GM12878 (cell line): ENCODE results near the gene DNAH11. TPM values are rescaled to one million over a fixed set of nuclear protein-coding genes. Genes with fewer than 3 reads are reported as not detected.

ENCODE experiments used
- ATAC-seq: fragments of 200-7000 bp; cut with Tn5 transposase; 3 replicates; pipeline ENCODE4 v1.9.1; 2020; ENCODE audit warnings: mild to moderate bottlenecking, moderate library complexity
- BruUV-seq: library from RNA; stranded (reverse); fragments of 400-500 nt; replicated peaks from 2 replicates; lab custom pipeline; 2021; lab: Mats Ljungman, UMichigan
- CTCF ChIA-PET: fragments of 300-600 bp; sonication (Branson Sonifier 250); formaldehyde crosslinking; extraction: SDS; loops from one replicate; lab custom pipeline; 2021; ENCODE audit warnings: inconsistent platforms; lab: Yijun Ruan, JAX
- POLR2A ChIA-PET: fragments of 350-600 bp; formaldehyde crosslinking; extraction: SDS; loops from one replicate; lab custom pipeline; 2021; ENCODE audit warnings: inconsistent platforms; lab: Charles Lee
- RAD21 ChIA-PET: fragments of 300-600 bp; sonication (Branson Sonifier 250); formaldehyde crosslinking; loops from one replicate; lab custom pipeline; 2023; ENCODE audit warnings: antibody characterized with exemption; ENCODE audit not compliant: unreplicated experiment; lab: Charles Lee
- SMC1A ChIA-PET: fragments of 300-600 bp; sonication (Branson Sonifier 250); formaldehyde crosslinking; loops from one replicate; lab custom pipeline; 2023; ENCODE audit not compliant: unreplicated experiment, uncharacterized antibody; lab: Charles Lee
- DNase-seq: peaks from one replicate; pipeline ENCODE4 v3.0.0-alpha.2; 2011; ENCODE audit warnings: low read depth, low spot score
- FAIRE-seq: peaks from 3 replicates; lab custom pipeline; 2011; peaks lifted over from hg19 to GRCh38; lab: Jason Lieb, UNC
- H2AFZ ChIP-seq: 2 replicates; pipeline ENCODE4 v1.6.0; 2011; ENCODE audit warnings: low read depth, low read length, control low read depth; ENCODE audit not compliant: control insufficient read depth
- H3K27ac ChIP-seq: 2 replicates; pipeline ENCODE4 v1.5.1; 2011; ENCODE audit warnings: control low read depth; ENCODE audit not compliant: control insufficient read depth, insufficient read depth
- H3K27me3 ChIP-seq, 2 experiments: replicated peaks in 1 of 2; 2 replicates each; pipeline versions ENCODE4 v1.6.0 to v1.6.1; 2011; ENCODE audit warnings: low read length in 1 of 2; ENCODE audit not compliant: control insufficient read depth in 2 of 2, insufficient read depth in 2 of 2
- H3K36me3 ChIP-seq, 2 experiments: 2 replicates each; pipeline ENCODE4 v1.5.1; 2011; ENCODE audit warnings: low read length in 1 of 2; ENCODE audit not compliant: control insufficient read depth in 2 of 2, insufficient read depth in 2 of 2
- H3K4me1 ChIP-seq: 2 replicates; pipeline ENCODE4 v1.6.1; 2011; ENCODE audit warnings: mild to moderate bottlenecking, low read length, moderate library complexity, mixed read lengths; ENCODE audit not compliant: control insufficient read depth, insufficient read depth
- H3K4me2 ChIP-seq: 2 replicates; pipeline ENCODE4 v1.6.0; 2011; ENCODE audit warnings: control low read depth; ENCODE audit not compliant: control insufficient read depth, insufficient read depth
- H3K4me3 ChIP-seq: fragments of 200-600 bp; sonication (generic); 2 replicates; pipeline ENCODE4 v1.5.1; 2016
- H3K79me2 ChIP-seq: 2 replicates; pipeline ENCODE4 v1.6.0; 2011; ENCODE audit warnings: low read length; ENCODE audit not compliant: control insufficient read depth, insufficient read depth
- H3K9ac ChIP-seq: 2 replicates; pipeline ENCODE4 v1.8.0; 2011; ENCODE audit warnings: low read length, control low read depth, mixed read lengths; ENCODE audit not compliant: control insufficient read depth, insufficient read depth
- H3K9me3 ChIP-seq: replicated peaks from 3 replicates; pipeline ENCODE4 v1.5.1; 2011; ENCODE audit warnings: mild to moderate bottlenecking, low read length; ENCODE audit not compliant: control insufficient read depth, insufficient read depth
- H4K20me1 ChIP-seq: 2 replicates; pipeline ENCODE4 v1.6.0; 2011; ENCODE audit not compliant: control insufficient read depth, insufficient read depth
- ATF7 ChIP-seq: fragments of 450-650 bp; IDR thresholded peaks from 2 replicates; pipeline ENCODE4 v1.6.1; 2016; ENCODE audit warnings: low read depth, mild to moderate bottlenecking
- BACH1 ChIP-seq: fragments of 450-650 bp; IDR thresholded peaks from 2 replicates; pipeline ENCODE4 v1.6.1; 2017; ENCODE audit warnings: mild to moderate bottlenecking, borderline replicate concordance
- CREB1 ChIP-seq: IDR thresholded peaks from 2 replicates; pipeline ENCODE4 v1.6.1; 2012; ENCODE audit warnings: low read depth, mild to moderate bottlenecking, inconsistent platforms
- JUNB ChIP-seq: IDR thresholded peaks from 2 replicates; pipeline ENCODE4 v1.6.1; 2016; ENCODE audit warnings: antibody characterized with exemption, mild to moderate bottlenecking
- LARP7 ChIP-seq: fragments of 450-650 bp; IDR thresholded peaks from 2 replicates; pipeline ENCODE4 v1.6.1; 2017; ENCODE audit warnings: mild to moderate bottlenecking
- NFIC ChIP-seq: IDR thresholded peaks from 2 replicates; pipeline ENCODE4 v1.6.1; 2012; ENCODE audit warnings: low read depth, mild to moderate bottlenecking, inconsistent platforms, low read length, moderate library complexity
- SPI1 ChIP-seq: IDR thresholded peaks from 2 replicates; pipeline ENCODE4 v1.6.1; 2011; ENCODE audit warnings: low read depth, mild to moderate bottlenecking, low read length, moderate library complexity, borderline replicate concordance; ENCODE audit not compliant: insufficient read depth
- WGBS: methylation state at CpG from one replicate; pipeline ENCODE4 v1.1.6; 2016; ENCODE audit warnings: low lambda C conversion rate; ENCODE audit not compliant: insufficient replicate concordance, insufficient coverage; ENCODE audit errors: missing lambda C conversion rate; 5-methylcytosine and 5-hydroxymethylcytosine counted together
- in situ Hi-C: fragments of 300-500 bp; cut with MboI; formaldehyde crosslinking; loops from 9 replicates; pipeline ENCODE4 v1.14.3; 2018; ENCODE audit warnings: mixed read lengths
- intact Hi-C: fragments of 100-400 bp; cut with micrococcal nuclease; formaldehyde crosslinking; loops from one replicate; pipeline ENCODE4 v1.14.2; 2022; ENCODE audit not compliant: unreplicated experiment
- polyA plus RNA-seq, 11 experiments: library from polyadenylated mRNA; depleted of rRNA in 4 of 11; unstranded in 6 of 11; stranded (reverse) in 5 of 11; fragments of >200 nt; fragmentation: Nextera tagmentation in 4 of 11; fragmentation: Illumina TruSeq in 1 of 11; extraction: Ambion mirVana in 4 of 11; extraction: Trizol in 1 of 11; gene quantifications; 1 replicate in 1 of 11; 2 replicates in 10 of 11; pipeline versions ENCODE4 v1.2.1 to v1.2.3, GENCODE V29; 2011 to 2016; ENCODE audit warnings: inconsistent platforms in 2 of 11, missing spikeins in 2 of 11, low read depth in 1 of 11
- total RNA-seq, 4 experiments: library from RNA; depleted of rRNA in 3 of 4; stranded (reverse); fragments of >200 nt in 3 of 4; fragmentation: Illumina TruSeq in 1 of 4; extraction: Trizol in 1 of 4; gene quantifications; 2 replicates each; pipeline versions ENCODE4 v1.2.1 to v1.2.3, GENCODE V29; 2013 to 2021

DNAH11 gene
- total and polyA plus RNA-seq, 10 of the 15 experiments (the other 5 are each of a cell fraction or from before 2014, with no cell fraction given): 0.03 to 0.56 (median 0.10) TPM

DNA sequence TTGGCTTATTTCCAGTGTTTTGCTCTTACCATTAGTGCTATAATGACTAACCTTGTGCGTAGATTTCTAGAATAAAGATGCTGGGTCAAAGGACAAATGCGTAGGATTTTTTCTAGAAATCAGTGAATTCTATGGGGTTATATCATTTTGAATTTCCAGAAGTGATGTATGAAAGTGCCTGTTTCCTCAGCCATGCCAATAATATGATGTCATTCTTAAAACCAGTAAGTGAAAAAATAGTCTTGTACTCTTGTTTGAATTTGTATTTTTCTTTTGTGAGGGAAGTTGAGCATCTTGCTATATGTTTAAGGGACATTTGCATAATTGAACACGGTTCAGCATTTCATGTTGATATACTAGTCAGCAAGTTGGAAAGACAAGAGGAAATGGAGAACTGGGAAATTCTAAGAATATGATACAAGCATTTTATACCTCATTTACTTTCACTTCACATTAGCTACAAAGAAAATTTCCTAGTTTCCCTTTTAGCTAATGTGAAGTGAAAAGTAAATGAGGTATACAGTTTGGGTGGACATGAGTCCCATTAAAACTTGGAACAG lies 3.8 kb upstream of the DNAH11 start:
- in situ Hi-C loops (no loop called here), intact Hi-C loops (no loop called here)
- TF ChIP-seq NFIC (0 out of 2 replicates have a peak, but pooled peaks have one; percentile 40), SPI1 (peak; percentile 34; the same call in 1 of the 2 replicates), ATF7 (peak; percentile 68), JUNB (peak; percentile 69), CREB1 (peak; percentile 55; the same call in 1 of the 2 replicates), BACH1 (no peak), LARP7 (no peak)
- H4K20me1 ChIP-seq: no peaks in the 10 kb centered on the region
- H3K27me3 ChIP-seq: peaks cover 5 to 19% of the 10 kb centered on the region in 2 experiments
- H3K36me3 ChIP-seq: no peaks in the 10 kb centered on the region
- no peak for FAIRE-seq
- ChIA-PET POLR2A (no interaction called here), CTCF (no interaction called here), SMC1A (no interaction called here), RAD21 (no interaction called here)
- H3K4me1 ChIP-seq: no peaks in the 10 kb centered on the region
- no peak overlapping the region for H3K4me2 ChIP-seq
- H2AFZ ChIP-seq: no peak overlapping the region
- no TSS peak for BruUV-seq
- WGBS: 18% methylated on average over 3 of the region's 3 CpGs
- no peak for ATAC-seq
- DNase-seq: no peak
- H3K9ac ChIP-seq: no peak overlapping the region
- H3K27ac ChIP-seq: no peak overlapping the region
- no peak overlapping the region for H3K4me3 ChIP-seq
- no peaks in the 10 kb centered on the region for H3K79me2 ChIP-seq
- no peaks in the 10 kb centered on the region; the same call in 2 of the 3 replicates for H3K9me3 ChIP-seq
